HepG2 (cell line): Measurements from ENCODE around the gene MTHFS. TPM values are rescaled to one million over a fixed set of nuclear protein-coding genes. Genes with fewer than 3 reads are reported as not detected.

ENCODE experiments used
- ATRX ChIP-seq: sonication (generic); formaldehyde crosslinking; IDR thresholded peaks from 2 replicates; pipeline ENCODE4 v1.4.0; 2020; ENCODE audit warnings: missing genetic modification reagents, borderline replicate concordance
- CTCF ChIP-seq: sonication (generic); formaldehyde crosslinking; IDR thresholded peaks from 2 replicates; pipeline ENCODE4 v1.5.0; 2020; ENCODE audit warnings: mild to moderate bottlenecking, missing genetic modification reagents, moderate library complexity
- DNMT3B ChIP-seq: conservative IDR thresholded peaks from 2 replicates; pipeline ENCODE4 v1.6.1; 2016; ENCODE audit warnings: missing biosample characterization, control low read depth
- JUN ChIP-seq: sonication (generic); formaldehyde crosslinking; IDR thresholded peaks from 2 replicates; pipeline ENCODE4 v1.4.0; 2020; ENCODE audit warnings: mild to moderate bottlenecking, missing genetic modification reagents
- NKX3-1 ChIP-seq: sonication (generic); formaldehyde crosslinking; IDR thresholded peaks from 2 replicates; pipeline ENCODE4 v1.5.0; 2020; ENCODE audit warnings: missing genetic modification reagents
- PAXIP1 ChIP-seq: sonication (generic); formaldehyde crosslinking; conservative IDR thresholded peaks from 2 replicates; pipeline ENCODE4 v1.4.0; 2020; ENCODE audit warnings: mild to moderate bottlenecking, missing genetic modification reagents, moderate library complexity
- RELA ChIP-seq: sonication (generic); formaldehyde crosslinking; IDR thresholded peaks from 2 replicates; pipeline ENCODE4 v1.4.0; 2020; ENCODE audit warnings: missing genetic modification reagents
- RFXANK ChIP-seq: IDR thresholded peaks from 2 replicates; pipeline ENCODE4 v1.6.1; 2016
- SALL1 ChIP-seq: sonication (generic); formaldehyde crosslinking; IDR thresholded peaks from 2 replicates; pipeline ENCODE4 v1.8.0; 2022; ENCODE audit warnings: mild to moderate bottlenecking, missing genetic modification reagents
- SYNCRIP ChIP-seq: fragments of 200-400 bp; formaldehyde crosslinking; IDR thresholded peaks from 2 replicates; pipeline ENCODE4 v1.6.1; 2018; ENCODE audit warnings: mild to moderate bottlenecking, low read depth, low read length; ENCODE audit not compliant: insufficient read depth
- ZFP90 ChIP-seq: sonication (generic); formaldehyde crosslinking; IDR thresholded peaks from 2 replicates; pipeline ENCODE4 v1.8.0; 2022; ENCODE audit warnings: missing genetic modification reagents, mild to moderate bottlenecking, inconsistent platforms, borderline replicate concordance
- ZNF276 ChIP-seq: sonication (generic); formaldehyde crosslinking; IDR thresholded peaks from 2 replicates; pipeline ENCODE4 v1.4.0; 2020; ENCODE audit warnings: mild to moderate bottlenecking, low read depth, missing genetic modification reagents
- ZNF687 ChIP-seq: sonication (generic); formaldehyde crosslinking; IDR thresholded peaks from 2 replicates; pipeline ENCODE4 v1.5.1; 2020; ENCODE audit warnings: mild to moderate bottlenecking, missing genetic modification reagents, moderate library complexity
- ZNF737 ChIP-seq: sonication (generic); formaldehyde crosslinking; IDR thresholded peaks from 2 replicates; pipeline ENCODE4 v1.5.0; 2020; ENCODE audit warnings: missing genetic modification reagents, mild to moderate bottlenecking, borderline replicate concordance
- ZNF768 ChIP-seq: sonication (generic); formaldehyde crosslinking; IDR thresholded peaks from 2 replicates; pipeline ENCODE4 v1.4.0; 2020; ENCODE audit warnings: missing genetic modification reagents
- polyA plus RNA-seq, 8 experiments: library from polyadenylated mRNA; depleted of rRNA in 3 of 8; stranded (reverse) in 7 of 8; unstranded in 1 of 8; fragments of >200 nt; fragmentation: Illumina TruSeq in 4 of 8; extraction: Trizol in 4 of 8; gene quantifications; 2 replicates each; pipeline versions ENCODE4 v1.2.1 to v1.2.3, GENCODE V29; 2011 to 2016; ENCODE audit warnings: low read depth in 4 of 8, missing spikeins in 1 of 8, mixed read lengths in 1 of 8; ENCODE audit not compliant: insufficient read depth in 1 of 8
- total RNA-seq, 5 experiments: library from RNA; depleted of rRNA; stranded (reverse); fragments of >200 nt; fragmentation: Illumina TruSeq; extraction: Trizol; gene quantifications; 2 replicates each; pipeline ENCODE4 v1.2.3, GENCODE V29; 2016; ENCODE audit warnings: low read depth in 1 of 5
- TF ChIP-seq, protein P1 (sequence below): sonication (generic); formaldehyde crosslinking; IDR thresholded peaks from 2 replicates; pipeline ENCODE4 v1.5.0; 2020; ENCODE audit warnings: mild to moderate bottlenecking, missing genetic modification reagents

MTHFS gene
- total and polyA plus RNA-seq, 2 of the 13 experiments (the other 11 are each of a cell fraction or from before 2014, with no cell fraction given) = 37.0 to 49.7 TPM

- no peak for TF ChIP-seq ZNF276 (CRISPR knock-in tag)
- TF ChIP-seq ATRX (CRISPR knock-in tag) = no peak
- TF ChIP-seq CTCF (CRISPR knock-in tag) = no peak
- peak; percentile 60; the same call in 1 of the 2 replicates for TF ChIP-seq SALL1 (CRISPR knock-in tag)
- TF ChIP-seq JUN (CRISPR knock-in tag) = no peak
- no peak for TF ChIP-seq ZNF737 (CRISPR knock-in tag)
- TF ChIP-seq PAXIP1 (CRISPR knock-in tag) = peak; percentile 92
- no peak for TF ChIP-seq RFXANK
- no peak for TF ChIP-seq ZNF768 (CRISPR knock-in tag)
- no peak for TF ChIP-seq ZFP90 (CRISPR knock-in tag)
- TF ChIP-seq NKX3-1 (CRISPR knock-in tag) = 0 out of 2 replicates have a peak, but pooled peaks have one; percentile 27
- no peak for TF ChIP-seq RELA (CRISPR knock-in tag)
- TF ChIP-seq SYNCRIP = no peak
- no peak for TF ChIP-seq DNMT3B (CRISPR knock-in tag)
- TF ChIP-seq ZNF687 (CRISPR knock-in tag) = no peak
- TF ChIP-seq, protein P1, sequence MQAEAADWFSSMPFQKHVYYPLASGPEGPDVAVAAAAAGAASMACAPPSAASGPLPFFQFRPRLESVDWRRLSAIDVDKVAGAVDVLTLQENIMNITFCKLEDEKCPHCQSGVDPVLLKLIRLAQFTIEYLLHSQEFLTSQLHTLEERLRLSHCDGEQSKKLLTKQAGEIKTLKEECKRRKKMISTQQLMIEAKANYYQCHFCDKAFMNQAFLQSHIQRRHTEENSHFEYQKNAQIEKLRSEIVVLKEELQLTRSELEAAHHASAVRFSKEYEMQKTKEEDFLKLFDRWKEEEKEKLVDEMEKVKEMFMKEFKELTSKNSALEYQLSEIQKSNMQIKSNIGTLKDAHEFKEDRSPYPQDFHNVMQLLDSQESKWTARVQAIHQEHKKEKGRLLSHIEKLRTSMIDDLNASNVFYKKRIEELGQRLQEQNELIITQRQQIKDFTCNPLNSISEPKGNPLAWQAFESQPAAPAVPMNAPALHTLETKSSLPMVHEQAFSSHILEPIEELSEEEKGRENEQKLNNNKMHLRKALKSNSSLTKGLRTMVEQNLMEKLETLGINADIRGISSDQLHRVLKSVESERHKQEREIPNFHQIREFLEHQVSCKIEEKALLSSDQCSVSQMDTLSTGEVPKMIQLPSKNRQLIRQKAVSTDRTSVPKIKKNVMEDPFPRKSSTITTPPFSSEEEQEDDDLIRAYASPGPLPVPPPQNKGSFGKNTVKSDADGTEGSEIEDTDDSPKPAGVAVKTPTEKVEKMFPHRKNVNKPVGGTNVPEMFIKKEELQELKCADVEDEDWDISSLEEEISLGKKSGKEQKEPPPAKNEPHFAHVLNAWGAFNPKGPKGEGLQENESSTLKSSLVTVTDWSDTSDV (CRISPR knock-in tag) = no peak
Observed at GRCh38 chr15:79886124-79886523, 10.7 kb downstream of the MTHFS start (continued).
